GM18508 (cell line): ENCODE measurements around the gene CIAO2A.
"Not testable (repeated sequence)": the region's sequence is repeated elsewhere in the genome, so short reads cannot be mapped to it uniquely, and the experiment has no call there.

Experiments
- ATAC-seq: cut with Tn5 transposase; IDR thresholded peaks from one replicate; pipeline ENCODE4 v1.9.1; 2021; ENCODE audit warnings: moderate number of reproducible peaks; ENCODE audit not compliant: insufficient read depth, unreplicated experiment

CIAO2A gene

DNA sequence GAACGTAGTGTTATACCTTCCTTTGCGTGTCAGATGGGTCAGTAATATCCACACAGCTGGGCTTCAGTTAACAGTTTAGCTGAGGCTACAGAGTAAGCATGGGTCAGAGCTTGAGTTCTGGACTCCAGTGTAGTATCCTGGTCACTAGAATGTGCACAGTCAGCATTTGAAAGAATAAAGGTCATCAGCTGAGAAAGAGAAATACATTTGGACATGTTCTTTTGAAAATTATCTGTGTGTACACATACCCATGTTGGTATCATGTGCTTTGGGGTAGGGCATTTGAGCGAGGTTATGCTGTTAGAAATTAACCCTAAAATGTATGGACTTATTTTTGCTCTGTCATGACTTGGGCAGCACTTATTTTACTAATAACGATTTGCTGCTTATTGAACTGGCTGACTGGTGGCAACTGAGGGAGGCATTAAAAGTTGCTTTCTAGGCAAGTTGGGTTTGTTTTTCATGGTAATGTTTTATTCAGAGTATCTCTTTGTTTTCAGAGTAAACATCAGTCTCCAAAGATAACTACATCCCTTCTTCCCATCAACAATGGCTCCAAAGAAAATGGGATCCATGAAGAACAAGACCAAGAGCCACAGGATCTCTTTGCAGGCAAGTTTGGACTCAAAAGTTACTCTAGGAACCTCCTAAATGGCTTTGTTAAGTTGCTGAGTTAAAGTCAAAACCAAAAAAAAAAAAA is 18.6 kb upstream of the CIAO2A start:
- no peak for ATAC-seq

DNA sequence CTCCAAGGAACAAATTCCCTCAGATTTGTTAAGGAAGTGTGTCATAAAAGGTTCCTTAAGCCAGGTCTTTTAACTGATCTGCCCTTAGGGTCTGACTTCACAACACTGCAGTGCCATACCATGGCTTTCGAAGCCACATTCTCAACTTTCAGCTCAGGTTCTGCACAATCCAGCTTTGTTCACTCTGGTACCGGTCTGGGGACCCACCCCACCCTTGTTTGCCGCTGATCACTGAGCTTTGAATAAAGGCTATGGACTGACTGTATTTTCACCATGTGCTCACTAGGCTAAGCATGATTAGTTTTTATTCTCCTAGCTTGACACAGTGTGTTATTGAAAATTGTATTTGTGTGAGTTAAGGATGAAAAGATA is 18.0 kb upstream of the CIAO2A start:
- no peak for ATAC-seq

DNA sequence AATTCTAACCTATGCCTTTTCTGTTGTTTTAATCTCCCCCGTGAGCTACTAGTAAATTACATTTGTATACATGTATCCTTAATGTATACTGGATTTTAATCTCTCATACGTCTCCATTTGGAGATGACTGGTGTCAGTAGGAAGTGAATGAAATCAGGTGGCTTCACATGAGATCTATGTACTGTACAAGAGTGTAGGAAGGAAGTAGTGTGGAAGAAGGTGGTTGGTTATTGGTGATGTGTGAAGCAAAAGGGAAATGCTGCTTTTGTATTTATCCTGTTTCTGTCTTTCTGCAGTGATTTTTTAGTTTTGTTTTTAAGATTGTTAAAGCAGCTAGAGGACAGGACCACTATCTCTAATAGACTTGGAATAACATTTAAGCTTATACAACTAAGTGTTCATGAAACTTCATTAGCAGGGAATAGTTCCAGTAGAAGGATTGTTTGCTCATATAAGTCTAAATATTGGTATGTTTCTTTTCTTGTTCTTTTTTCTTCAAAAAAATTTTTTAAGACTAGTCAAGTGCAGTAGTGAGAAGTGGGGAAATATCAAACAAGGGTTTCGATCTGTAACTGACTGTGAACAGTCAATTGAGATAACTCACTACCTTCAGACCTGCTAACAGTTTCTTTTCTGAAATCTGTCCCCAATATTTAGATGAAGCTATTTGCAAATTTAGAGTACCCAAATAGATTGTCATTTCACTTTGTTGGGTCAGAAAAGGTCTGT is 17.5 kb upstream of the CIAO2A start:
- ATAC-seq: no peak

DNA sequence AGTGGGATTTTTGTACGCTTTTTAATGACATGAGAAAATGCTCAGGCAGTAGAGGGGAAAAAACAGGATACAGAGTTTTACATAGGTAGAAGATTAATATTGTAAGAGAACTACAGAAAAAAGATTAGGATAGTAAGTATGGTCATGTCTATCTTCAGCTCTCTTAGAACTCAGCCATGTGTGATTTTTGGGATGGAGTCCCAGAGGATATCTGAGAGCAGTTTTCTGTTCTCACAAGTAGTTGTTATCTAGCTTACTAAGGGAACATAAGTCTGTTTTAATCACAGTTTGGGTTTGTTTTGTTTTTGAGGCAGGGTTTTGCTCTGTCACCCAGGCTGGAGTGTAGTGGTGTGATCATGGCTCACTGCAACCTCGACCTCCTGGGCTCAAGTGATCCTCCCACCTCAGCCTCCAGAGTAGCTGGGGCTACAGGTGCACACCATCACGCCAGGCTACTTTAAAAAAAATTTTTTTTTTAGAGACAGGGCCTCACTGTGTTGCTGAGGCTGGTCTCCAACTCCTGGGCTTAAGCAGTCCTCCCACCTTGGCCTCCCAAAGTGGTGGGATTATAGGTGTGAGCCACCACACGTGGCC is 16.6 kb upstream of the CIAO2A start:
- not testable (repeated sequence) for ATAC-seq

DNA sequence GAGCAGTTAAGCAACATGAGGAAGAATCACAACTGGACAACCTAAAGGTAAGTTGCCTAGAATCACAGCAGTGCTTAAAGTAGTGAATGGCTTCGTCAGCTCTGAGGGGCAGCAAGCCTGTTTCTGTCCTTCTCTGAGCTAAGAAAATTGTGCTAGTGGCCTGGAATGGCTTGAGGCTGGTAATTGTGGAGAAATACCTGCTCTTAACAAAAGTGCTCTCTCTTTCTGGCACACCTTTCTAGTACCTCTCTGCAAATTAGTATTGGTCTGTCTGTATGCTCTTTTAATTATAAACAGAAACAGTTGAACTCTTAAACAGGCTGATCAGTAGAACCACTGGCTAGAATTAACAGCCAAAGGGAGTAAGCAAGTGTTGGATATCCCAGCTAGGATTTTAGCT is 13.7 kb upstream of the CIAO2A start:
- ATAC-seq: no peak

DNA sequence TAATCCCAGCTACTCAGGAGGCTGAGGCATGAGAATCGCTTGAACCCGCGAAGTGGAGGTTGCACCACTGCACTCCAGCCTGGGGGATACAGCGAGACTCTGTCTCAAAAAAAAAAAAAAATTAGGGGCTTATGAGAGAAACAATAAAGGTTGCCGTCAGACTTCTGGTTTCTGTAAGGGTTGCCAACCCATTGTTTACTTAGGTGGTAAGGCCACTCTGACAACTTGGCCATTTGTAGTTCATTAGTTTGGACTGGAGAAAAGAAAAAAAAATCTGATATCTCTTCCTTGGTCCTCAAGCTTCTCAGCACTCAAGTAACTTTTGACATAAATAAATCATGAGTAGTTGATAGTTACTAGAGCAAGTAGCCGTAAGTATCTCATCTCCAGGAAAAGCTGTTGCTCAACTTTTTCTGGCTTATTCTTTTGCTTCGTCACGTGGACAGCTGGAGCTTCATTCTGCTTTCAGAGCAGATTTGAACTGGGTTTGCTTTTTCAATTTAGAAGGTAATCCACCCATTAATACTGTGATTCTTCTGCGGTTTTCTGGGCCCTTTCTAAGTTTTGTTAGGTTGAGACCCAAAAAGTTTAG is 11.6 kb upstream of the CIAO2A start:
- ATAC-seq: no peak

DNA sequence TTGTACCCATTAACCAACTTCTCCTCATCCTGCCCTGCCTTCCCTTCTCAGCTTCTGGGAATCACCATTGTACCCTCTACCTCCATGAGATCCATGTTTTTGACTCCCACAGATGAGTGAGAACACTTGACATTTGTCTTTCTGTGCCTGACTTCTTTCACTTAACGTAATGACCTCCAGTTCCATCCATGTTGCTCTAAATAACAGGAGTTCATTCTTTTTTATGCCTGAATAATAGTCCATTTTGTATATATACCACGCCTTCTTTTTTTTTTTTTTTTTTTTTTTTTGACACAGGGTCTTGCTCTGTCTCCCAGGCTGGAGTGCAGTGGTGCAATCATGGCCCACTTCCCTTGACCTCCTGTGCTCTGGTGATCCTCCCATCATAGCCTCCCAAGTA is 8.9 kb upstream of the CIAO2A start:
- no peak for ATAC-seq

DNA sequence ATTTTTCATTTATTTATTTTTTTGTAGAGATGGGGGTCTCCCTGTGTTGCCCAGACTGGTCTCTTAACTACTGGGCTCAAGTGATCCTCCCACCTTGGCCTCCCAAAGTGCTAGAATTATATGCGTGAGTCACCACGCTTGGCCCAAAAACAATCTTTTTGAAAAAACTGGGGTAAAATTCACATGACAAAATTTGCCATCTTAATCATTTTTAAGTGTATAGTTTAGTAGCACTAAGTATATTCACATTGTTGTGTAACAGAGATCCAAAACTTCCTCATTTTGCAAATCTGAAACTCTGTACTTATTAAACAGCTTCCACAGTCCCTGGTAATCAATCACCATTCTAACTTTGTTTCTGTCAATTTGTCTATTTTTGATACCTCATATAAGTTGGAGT is 7.3 kb upstream of the CIAO2A start:
- ATAC-seq: no peak

DNA sequence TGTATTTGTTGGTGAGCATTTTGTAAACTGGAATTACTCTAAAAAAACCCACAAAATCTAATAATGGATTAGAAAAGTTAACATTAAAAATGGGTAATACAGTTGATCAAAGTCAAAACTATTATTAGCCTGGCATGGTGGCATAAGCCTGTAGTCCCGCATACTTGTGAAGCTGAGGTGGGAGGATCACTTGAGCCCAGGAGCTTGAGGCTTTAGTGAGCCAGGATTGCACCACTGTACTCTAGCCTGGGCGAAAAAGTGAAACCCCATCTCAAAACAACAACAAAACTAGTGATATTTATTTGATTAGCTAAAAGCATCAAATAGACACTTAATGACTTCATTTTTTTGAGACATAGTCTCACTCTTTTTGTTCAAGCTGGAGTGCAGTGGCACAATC is 5.7 kb upstream of the CIAO2A start:
- no peak for ATAC-seq

DNA sequence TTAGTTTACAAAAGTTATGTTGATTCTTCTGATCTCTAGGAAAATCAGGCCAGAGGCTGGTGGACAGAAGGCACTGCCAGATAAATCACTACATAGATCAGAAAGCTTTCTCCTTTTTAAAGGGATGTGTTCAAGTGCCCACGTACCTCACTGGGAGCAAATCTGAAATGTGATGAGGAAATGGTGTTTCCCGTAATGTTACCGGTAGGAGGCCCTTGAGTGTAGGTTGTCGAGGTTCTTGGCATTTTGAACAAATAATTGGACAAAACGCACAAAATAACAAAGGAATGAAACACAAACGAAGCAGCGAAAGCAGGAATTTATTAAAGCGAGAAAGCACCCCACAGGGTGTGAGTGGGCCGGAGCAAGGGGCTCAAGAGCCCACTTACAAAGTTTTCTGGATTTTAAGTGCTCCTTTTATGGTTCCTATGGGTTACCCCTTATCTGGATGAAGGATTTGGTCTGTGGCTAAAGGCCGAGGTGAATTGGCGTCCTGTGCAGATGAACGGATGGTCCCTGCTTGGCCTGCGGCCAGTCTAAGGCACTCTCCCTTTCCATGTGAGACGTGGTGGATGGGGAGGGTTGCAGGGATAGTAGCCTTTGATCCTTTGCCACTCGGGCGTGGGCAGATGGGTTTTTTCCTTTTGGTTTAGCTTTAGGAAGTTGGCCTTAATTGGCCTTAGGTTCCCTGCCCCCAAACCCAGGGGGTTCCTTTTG is 3.2 kb upstream of the CIAO2A start:
- no peak for ATAC-seq

DNA sequence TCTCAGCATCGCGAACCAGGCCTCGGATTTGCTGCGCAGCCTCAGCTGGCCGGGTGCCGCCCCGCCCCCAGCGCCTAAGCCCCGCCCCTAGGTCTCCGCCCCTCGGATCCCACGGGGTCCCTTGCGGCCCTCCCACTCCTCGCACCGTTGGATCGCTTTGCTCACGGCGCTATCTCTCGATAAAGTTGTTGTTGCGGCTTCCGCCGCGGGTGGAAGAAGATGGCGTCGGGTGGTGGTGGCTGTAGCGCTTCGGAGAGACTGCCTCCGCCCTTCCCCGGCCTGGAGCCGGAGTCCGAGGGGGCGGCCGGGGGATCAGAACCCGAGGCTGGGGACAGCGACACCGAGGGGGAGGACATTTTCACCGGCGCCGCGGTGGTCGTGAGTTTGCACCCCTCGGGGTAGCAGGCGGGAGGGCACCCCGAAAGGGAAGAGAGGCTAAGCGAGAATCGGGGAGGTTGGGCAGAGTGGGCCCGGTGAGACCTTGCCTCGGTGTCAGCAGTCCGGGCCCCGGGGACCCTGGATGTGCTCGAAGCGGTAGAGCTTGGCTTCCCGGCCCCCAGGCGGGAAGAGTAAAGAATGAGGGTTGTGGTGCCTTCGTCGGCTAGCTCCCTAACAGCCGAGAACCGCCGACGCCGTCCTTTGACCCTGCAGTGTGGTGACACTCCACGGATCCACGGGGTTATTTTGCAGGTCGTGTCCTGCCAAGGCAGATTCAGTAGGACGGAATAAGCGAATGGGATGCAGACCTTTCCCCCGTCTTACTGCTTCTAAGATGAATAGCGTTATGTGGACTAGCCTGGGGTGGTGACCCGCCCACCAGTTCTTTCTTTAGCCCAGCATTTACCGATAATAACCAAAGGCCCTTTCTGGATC is 2.4 kb upstream of the CIAO2A start, which contains the start of gene SNX1:
SNX1 (plus strand) TSS at position 188 of the 873 bp plus-strand sequence; CDS start at position 220, 32 bp downstream.
- ATAC-seq: no peak

DNA sequence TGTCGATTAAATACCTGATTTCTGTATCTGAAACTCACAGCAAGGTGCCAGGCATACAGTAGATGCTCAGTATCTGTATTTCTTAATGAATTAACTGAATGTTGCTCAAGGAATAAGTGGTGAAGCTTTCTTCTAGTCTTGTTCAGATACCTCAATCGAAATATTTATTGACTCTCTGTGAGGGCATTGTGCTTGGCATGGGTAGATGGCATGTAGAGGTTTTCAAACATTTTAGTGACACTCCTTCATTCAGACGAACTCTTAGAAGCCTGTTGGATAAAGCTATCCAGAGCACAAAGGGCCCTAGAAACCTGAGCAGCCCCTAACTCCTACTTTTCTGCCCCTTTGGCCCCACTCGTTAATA is 1.8 kb upstream of the CIAO2A start:
- no peak for ATAC-seq

DNA sequence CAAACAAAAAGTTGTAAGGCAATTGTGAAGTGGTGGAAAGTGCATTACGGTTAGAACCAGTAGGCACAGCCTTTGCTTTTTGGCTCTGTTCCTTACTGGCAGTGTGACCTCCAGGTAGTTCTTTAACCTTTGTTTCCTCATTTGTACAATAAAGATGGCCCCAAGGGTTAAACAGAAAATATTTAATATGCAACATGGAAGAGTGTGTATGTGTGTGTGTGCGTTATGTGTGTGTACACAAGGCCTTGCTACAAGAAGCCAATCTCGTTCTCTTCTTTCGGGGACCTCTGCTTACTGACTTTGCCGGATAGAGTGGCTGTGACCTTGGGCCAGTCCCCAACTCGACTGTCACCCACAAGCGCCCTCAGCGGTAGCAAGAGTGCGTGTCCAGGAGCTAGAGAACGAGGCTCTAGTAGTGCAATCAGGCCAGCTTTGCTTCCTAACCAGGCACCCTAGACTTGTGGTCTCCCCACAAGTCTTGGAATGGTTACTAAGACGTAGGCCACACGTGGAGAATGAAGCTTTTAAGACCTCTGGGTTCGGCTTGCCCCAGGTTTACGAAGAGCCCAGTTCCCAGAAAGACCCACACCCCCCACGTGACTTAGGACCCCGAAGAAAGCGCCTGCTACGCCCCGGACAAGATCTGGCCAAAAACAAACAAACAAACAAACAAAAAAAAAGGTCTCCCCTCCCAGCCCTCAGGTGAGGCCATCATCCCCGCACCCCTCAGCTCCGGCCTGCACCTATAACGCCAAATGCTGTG is 593 bp downstream of the CIAO2A start:
- no peak for ATAC-seq

DNA sequence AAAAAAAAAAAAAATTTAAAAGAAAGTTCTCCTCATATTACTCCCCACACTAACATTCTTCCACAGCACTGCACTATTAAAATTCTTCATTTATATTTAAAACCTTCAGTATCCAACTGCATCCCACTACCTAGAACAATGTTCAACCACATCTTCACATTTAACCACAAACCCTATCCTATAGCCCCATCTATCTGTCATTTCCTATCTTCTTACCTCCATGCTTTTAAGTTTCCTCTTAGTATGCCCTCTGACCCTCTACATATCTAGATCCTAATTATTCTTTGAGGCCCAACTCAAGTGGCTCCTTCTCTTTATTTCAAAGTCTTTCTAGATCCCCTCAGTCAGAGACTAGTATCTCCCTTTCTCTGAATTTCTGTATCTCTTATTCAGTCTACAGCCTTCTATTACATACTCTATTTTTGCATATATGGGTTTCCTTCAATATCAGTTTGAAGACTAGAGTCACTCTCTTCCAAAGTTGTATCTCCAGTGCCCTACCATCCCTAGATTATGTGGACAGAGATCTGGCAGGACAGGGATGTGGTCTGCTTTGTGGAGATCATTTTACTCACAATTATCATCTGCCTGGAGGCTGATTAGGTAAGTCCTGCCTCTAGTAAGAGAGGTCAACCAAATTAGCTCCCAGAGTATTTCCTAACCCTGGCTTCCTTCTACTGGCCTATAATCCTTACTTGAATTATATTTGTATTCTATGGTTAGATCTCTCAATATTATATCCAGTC is 1.4 kb downstream of the CIAO2A start:
- no peak for ATAC-seq

DNA sequence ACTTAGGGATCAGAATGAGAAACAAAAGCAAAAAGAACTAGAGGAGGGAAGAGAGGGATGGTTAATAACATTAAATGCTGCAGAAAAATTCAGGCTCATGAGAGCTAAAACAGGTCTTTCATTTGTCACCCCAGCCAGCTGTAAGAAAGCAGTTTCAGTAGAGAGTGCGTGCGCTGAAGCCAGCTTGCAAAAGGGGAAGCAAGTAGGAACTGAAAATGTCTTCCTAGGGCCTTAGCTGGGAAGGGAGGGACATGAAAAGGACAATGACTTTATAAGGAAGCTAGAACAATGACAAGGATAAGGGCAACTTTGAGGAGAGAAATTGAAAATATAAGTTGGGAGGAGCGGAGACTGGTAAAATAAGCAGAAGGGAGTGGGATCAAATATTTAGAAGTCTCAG is 3.1 kb downstream of the CIAO2A start:
- ATAC-seq: no peak

DNA sequence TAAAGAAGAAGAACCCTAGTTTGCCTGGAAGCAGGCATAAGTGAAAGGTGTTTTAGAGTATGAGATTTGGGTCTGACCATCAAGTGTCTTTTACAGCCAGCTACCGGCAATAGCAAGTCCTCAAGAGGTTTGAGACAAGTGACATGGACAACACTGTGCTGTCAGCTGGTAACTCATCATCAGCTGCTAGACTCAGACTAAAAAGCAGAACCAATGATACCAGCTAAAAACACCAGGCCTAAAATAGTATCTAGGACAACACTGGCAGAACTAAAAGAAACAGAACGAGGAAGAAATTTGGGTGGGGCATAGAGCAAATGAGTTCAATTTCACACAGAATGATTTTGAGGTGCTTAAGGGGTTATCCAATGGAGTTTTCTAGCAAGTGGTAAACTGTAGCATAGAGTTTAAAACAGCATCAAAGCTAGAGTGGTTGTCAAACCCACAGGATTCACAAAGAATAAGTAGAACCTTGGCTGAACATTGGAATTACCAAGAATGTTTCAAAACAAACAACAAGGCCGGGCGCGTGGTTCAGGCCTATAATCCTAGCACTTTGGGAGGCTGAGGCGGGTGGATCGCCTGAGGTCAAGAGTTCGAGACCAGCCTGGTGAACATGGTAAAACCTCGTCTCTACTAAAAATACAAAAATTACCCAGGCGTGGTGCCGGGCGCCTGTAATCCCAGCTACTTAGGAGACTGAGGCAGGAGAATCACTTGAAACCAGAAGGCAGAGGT is 3.9 kb downstream of the CIAO2A start:
- ATAC-seq: no peak

DNA sequence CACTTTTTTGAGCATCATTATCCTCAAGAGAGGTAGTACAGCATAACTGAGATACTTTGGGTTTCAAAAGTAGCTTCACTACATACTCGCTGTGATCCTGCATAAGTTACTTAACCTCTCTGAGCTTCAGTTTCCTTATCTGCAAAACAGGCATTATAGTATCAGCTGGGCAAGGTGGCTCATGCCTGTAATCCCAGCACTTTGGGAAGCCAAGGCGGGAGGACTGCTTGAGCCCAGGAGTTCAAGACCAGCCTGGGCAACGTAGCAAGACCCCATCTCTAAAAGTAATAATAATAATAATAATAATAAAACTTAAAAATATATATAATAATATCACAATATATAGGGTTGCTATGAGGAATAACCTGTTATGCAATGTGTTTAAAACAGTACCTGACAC is 10.9 kb downstream of the CIAO2A start:
- ATAC-seq: no peak

DNA sequence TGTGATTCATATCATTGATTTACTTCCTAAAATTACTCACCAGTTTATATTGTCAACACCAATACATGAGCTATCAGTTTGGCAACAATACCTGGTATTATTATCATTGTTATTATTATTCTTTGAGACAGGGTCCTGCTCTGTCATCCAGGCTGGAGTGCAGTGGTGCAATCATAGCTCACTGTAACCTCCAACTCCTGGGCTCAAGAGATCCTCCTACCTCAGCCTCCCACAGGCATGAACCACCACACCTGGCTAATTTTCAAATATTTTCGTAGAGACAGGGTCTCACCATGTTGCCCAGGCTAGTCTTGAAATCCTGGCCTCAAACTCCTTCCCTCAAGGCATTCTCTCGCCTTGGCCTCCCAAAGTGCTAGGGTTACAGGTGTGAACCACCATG is 20.1 kb downstream of the CIAO2A start:
- not testable (repeated sequence) for ATAC-seq
